Neuronal stem cell (in vitro differentiated cells): ENCODE results near the gene SYDE1.

Experiments used
- DNase-seq: peaks from one replicate; pipeline ENCODE4 v3.0.0-alpha.2; 2013; ENCODE audit warnings: low spot score
- H2AFZ ChIP-seq: one replicate; pipeline ENCODE4 v1.6.1; 2013; ENCODE audit warnings: mild to moderate bottlenecking, low read length, inconsistent platforms
- H2AK5ac ChIP-seq: 2 replicates; pipeline ENCODE4 v1.6.1; 2013; ENCODE audit warnings: low read depth, mild to moderate bottlenecking, inconsistent platforms, low read length, moderate library complexity, mixed read lengths
- H2BK120ac ChIP-seq: 2 replicates; pipeline ENCODE4 v1.6.1; 2013; ENCODE audit warnings: low read depth, mild to moderate bottlenecking, inconsistent platforms, low read length, moderate library complexity, mixed read lengths
- H2BK12ac ChIP-seq: one replicate; pipeline ENCODE4 v1.6.1; 2013; ENCODE audit warnings: low read length, inconsistent platforms
- H2BK15ac ChIP-seq: 2 replicates; pipeline ENCODE4 v1.6.1; 2013; ENCODE audit warnings: mild to moderate bottlenecking, low read length, inconsistent platforms, mixed read lengths
- H2BK5ac ChIP-seq: one replicate; pipeline ENCODE4 v1.6.1; 2013; ENCODE audit warnings: inconsistent platforms, mild to moderate bottlenecking, low read length, moderate library complexity
- H3K14ac ChIP-seq: one replicate; pipeline ENCODE4 v1.6.1; 2013; ENCODE audit warnings: low read length, inconsistent platforms
- H3K18ac ChIP-seq: 2 replicates; pipeline ENCODE4 v1.6.1; 2013; ENCODE audit warnings: low read length, inconsistent platforms
- H3K23ac ChIP-seq: 2 replicates; pipeline ENCODE4 v1.6.1; 2013; ENCODE audit warnings: low read depth, mild to moderate bottlenecking, mixed read lengths, low read length, inconsistent platforms; ENCODE audit not compliant: poor library complexity
- H3K27ac ChIP-seq: replicated peaks from 3 replicates; pipeline ENCODE4 v1.5.1; 2013; ENCODE audit warnings: low read length, inconsistent platforms
- H3K27me3 ChIP-seq, 3 experiments: 2 replicates each; pipeline ENCODE4 v1.6.1; 2013; ENCODE audit warnings: low read length in 3 of 3, mild to moderate bottlenecking in 2 of 3, inconsistent platforms in 1 of 3, low read depth in 1 of 3, mixed read lengths in 1 of 3, moderate library complexity in 1 of 3; ENCODE audit not compliant: control insufficient read depth in 3 of 3, insufficient read depth in 3 of 3
- H3K36me3 ChIP-seq, 2 donors: replicated peaks in 1 of 2; 2 replicates each; pipeline ENCODE4 v1.6.1; 2013; ENCODE audit warnings: low read length in 2 of 2; ENCODE audit not compliant: control insufficient read depth in 2 of 2, insufficient read depth in 2 of 2
- H3K4ac ChIP-seq: 2 replicates; pipeline ENCODE4 v1.6.1; 2013; ENCODE audit warnings: inconsistent platforms, mild to moderate bottlenecking, low read length, moderate library complexity
- H3K4me1 ChIP-seq, 2 donors: 1 replicate in 1 of 2; 2 replicates in 1 of 2; pipeline ENCODE4 v1.6.1; 2013; ENCODE audit warnings: low read length in 2 of 2, low read depth in 1 of 2; ENCODE audit not compliant: control insufficient read depth in 2 of 2, insufficient read depth in 1 of 2
- H3K4me2 ChIP-seq: one replicate; pipeline ENCODE4 v1.6.1; 2013; ENCODE audit warnings: mild to moderate bottlenecking, low read length, inconsistent platforms; ENCODE audit not compliant: insufficient read depth, poor library complexity, severe bottlenecking
- H3K4me3 ChIP-seq, 2 donors: 2 replicates each; pipeline ENCODE4 v1.5.1; 2013; ENCODE audit warnings: low read length in 2 of 2, mild to moderate bottlenecking in 2 of 2, inconsistent platforms in 1 of 2, moderate library complexity in 1 of 2
- H3K79me1 ChIP-seq: one replicate; pipeline ENCODE4 v1.6.1; 2013; ENCODE audit warnings: low read depth, mild to moderate bottlenecking, inconsistent platforms, low read length, moderate library complexity
- H3K9ac ChIP-seq: one replicate; pipeline ENCODE4 v1.6.1; 2013; ENCODE audit warnings: mild to moderate bottlenecking, low read depth, low read length, inconsistent platforms; ENCODE audit not compliant: poor library complexity
- H3K9me3 ChIP-seq, 2 donors: replicated peaks in 1 of 2; 2 replicates each; pipeline versions ENCODE3 to v1.6.1; 2013; ENCODE audit warnings: low read length in 2 of 2, mild to moderate bottlenecking in 2 of 2, inconsistent platforms in 1 of 2, low read depth in 1 of 2, mixed read lengths in 1 of 2, moderate library complexity in 1 of 2; ENCODE audit not compliant: control insufficient read depth in 2 of 2, insufficient read depth in 1 of 2
- H4K8ac ChIP-seq: one replicate; pipeline ENCODE4 v1.6.1; 2013; ENCODE audit warnings: low read depth, mild to moderate bottlenecking, inconsistent platforms, low read length, moderate library complexity
- H4K91ac ChIP-seq: one replicate; pipeline ENCODE4 v1.6.1; 2013; ENCODE audit warnings: low read length, low read depth, mild to moderate bottlenecking, inconsistent platforms; ENCODE audit not compliant: poor library complexity
- WGBS, 2 donors: extraction: QIAGEN DNeasy Blood & Tissue Kit; methylation state at CpG; one replicate each; pipeline ENCODE4 v1.1.7; 2013; ENCODE audit warnings: missing lambda C conversion rate in 2 of 2, mixed read lengths in 1 of 2; ENCODE audit not compliant: insufficient read length in 2 of 2, insufficient replicate concordance in 1 of 2; ENCODE audit errors: extremely low coverage in 2 of 2; 5-methylcytosine and 5-hydroxymethylcytosine counted together

The SYDE1 gene

DNA sequence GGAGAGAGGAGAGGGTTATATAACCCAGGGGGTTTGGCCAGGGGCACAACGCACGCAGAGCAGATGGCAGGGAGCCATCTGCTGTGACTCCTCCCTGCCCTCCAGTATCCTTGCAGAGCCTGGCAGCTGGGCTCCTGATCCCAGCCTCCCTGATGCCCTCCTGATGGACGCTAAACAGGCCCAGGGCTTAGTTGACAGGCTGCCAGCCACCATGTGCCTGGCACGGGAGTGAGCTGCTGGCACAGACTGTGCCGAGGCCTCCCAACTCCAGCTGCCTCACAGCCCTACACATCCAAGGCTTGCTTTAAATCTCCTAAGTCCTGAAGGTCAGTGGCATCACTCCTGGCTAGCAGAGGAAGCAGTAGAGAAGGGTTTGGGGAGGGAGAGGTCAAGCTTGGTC, 16.7 kb downstream of the SYDE1 start:
- no peak overlapping the region for H3K14ac ChIP-seq
- peak overlapping the region; percentile 84 for H2AK5ac ChIP-seq
- H3K36me3 ChIP-seq = peaks cover 29 to 41% of the 10 kb centered on the region in 2 donors
- no peak for DNase-seq
- WGBS, 2 donors = no CpG with 5 or more reads among the region's 5 CpGs
- H3K27ac ChIP-seq = no peak overlapping the region
- peak overlapping the region; percentile 43 for H4K8ac ChIP-seq
- no peak overlapping the region for H2AFZ ChIP-seq
- H3K4me1 ChIP-seq = peaks cover 3 to 7% of the 10 kb centered on the region in 2 donors
- peak overlapping the region; percentile 67 for H2BK15ac ChIP-seq
- no peak overlapping the region for H3K4ac ChIP-seq
- H2BK5ac ChIP-seq = no peak overlapping the region
- H2BK12ac ChIP-seq = peak overlapping the region; percentile 97
- H3K18ac ChIP-seq = no peak overlapping the region
- H3K79me1 ChIP-seq = peaks cover 12% of the 10 kb centered on the region
- no peak overlapping the region for H4K91ac ChIP-seq
- H3K23ac ChIP-seq = peak overlapping the region; percentile 85
- H3K9me3 ChIP-seq = peaks cover 0 to 3% of the 10 kb centered on the region in 2 donors
- H3K4me2 ChIP-seq = no peak overlapping the region
- no peak overlapping the region for H2BK120ac ChIP-seq
- H3K27me3 ChIP-seq = no peaks in the 10 kb centered on the region
- peak overlapping the region; percentile 70 for H3K9ac ChIP-seq
- H3K4me3 ChIP-seq = peak overlapping the region in 1 of 2 donors; percentile 71

DNA sequence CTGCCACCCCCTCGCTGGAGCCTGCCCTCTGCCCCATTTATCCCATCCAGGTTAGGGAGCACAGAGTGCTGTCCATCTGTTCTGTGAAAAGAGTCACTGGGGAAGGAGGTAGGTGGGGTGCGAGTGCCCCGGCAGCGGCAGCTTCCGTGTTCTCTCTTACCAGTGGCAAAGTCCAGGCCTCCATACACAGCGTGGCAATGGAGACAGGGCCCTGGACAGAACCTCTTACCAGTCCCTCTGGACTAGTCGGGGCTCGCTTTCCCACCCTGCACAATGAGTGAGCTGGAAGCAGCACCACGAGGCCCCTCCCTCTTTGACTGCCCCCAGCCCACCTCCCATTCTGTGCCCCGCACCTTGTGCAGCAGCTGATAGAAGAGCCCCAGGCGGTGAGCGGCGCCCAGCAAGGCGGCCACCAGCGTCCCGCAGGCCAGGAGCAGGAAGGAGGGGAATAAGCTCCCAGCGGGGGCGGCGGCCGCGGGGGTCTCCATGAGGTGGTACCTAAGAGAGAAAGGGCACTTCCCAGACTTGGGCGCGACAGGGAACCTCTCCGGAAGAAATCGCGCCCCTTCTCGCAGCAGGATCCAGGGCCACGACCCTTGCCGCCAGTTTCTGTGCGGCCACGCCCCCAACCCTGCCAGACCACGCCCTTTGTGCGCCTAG, 17.5 kb downstream of the SYDE1 start:
- H3K79me1 ChIP-seq = peaks cover 12% of the 10 kb centered on the region
- H2AFZ ChIP-seq = peak overlapping the region; percentile 97
- H2BK12ac ChIP-seq = no peak overlapping the region
- peak overlapping the region; percentile 94 for H3K9ac ChIP-seq
- peak overlapping the region; percentile 88 for H2AK5ac ChIP-seq
- H3K23ac ChIP-seq = peak overlapping the region; percentile 91
- H2BK5ac ChIP-seq = peak overlapping the region; percentile 96
- peak overlapping the region; percentile 65 for H4K8ac ChIP-seq
- H4K91ac ChIP-seq = no peak overlapping the region
- H3K4me3 ChIP-seq = peak overlapping the region; percentile 71 to 83
- peak overlapping the region; percentile 97 for H3K14ac ChIP-seq
- peaks cover 3 to 7% of the 10 kb centered on the region in 2 donors for H3K4me1 ChIP-seq
- no peaks in the 10 kb centered on the region for H3K27me3 ChIP-seq
- H3K9me3 ChIP-seq = no peaks in the 10 kb centered on the region
- no peak overlapping the region for H3K4ac ChIP-seq
- peak overlapping the region; percentile 99 for H3K18ac ChIP-seq
- no CpG with 5 or more reads among the region's 33 CpGs for WGBS, 2 donors
- peak overlapping the region; percentile 93 for H3K27ac ChIP-seq
- peak overlapping the region; percentile 61 for H2BK120ac ChIP-seq
- no peak for DNase-seq
- H2BK15ac ChIP-seq = peak overlapping the region; percentile 97
- peak overlapping the region; percentile 77 for H3K4me2 ChIP-seq
- peaks cover 24 to 33% of the 10 kb centered on the region in 2 donors for H3K36me3 ChIP-seq

- Histone ChIP-seq H3K27me3 (peaks cover 0 to 3% (median 0%) of the 10 kb centered on the region in 3 experiments), H3K4me1 (peaks cover 3 to 7% of the 10 kb centered on the region in 2 donors), H3K79me1 (peaks cover 12% of the 10 kb centered on the region), H4K91ac (peak overlapping the region; percentile 30), H3K18ac (peak overlapping the region; percentile 99), H3K9ac (peak overlapping the region; percentile 94), H2AFZ (peak overlapping the region; percentile 97), H2AK5ac (no peak overlapping the region), H2BK12ac (no peak overlapping the region), H3K14ac (peak overlapping the region; percentile 31), H3K4me2 (peak overlapping the region; percentile 77), H3K23ac (peak overlapping the region; percentile 91), H4K8ac (no peak overlapping the region), H3K4me3 (peak overlapping the region; percentile 71 to 83), H2BK15ac (peak overlapping the region; percentile 97), H3K9me3 (no peaks in the 10 kb centered on the region), H2BK120ac (peak overlapping the region; percentile 61), H3K27ac (peak overlapping the region; percentile 93), H3K36me3 (peaks cover 17 to 26% of the 10 kb centered on the region in 2 donors), H2BK5ac (peak overlapping the region; percentile 96), H3K4ac (peak overlapping the region; percentile 76)
- WGBS, 2 donors = no CpG with 5 or more reads among the region's 61 CpGs
- DNase-seq = peak; percentile 97
Observed at GRCh38 chr19:15125232-15126067, 18.2 kb downstream of the SYDE1 start.
